ENCODE measurements around the gene PPP2R5E.
A peak's percentile ranks its signal among the peaks of the same experiment; 100 is the strongest.

Gene PPP2R5E

GRCh38 chr14:63468294-63468693, 74.9 kb downstream of the PPP2R5E start:
- DNase-seq: no peak

- no peak for DNase-seq
Observed at GRCh38 chr14:63467440-63468072, 75.6 kb downstream of the PPP2R5E start.

- DNase-seq: no peak
Observed at GRCh38 chr14:63465347-63465746, 77.8 kb downstream of the PPP2R5E start.

GRCh38 chr14:63460680-63461369, 82.4 kb downstream of the PPP2R5E start:
- no peak for DNase-seq

- DNase-seq: no peak
Observed at GRCh38 chr14:63459738-63460137, 83.4 kb downstream of the PPP2R5E start.

GRCh38 chr14:63457498-63457897, 85.7 kb downstream of the PPP2R5E start:
- no peak for DNase-seq

GRCh38 chr14:63454863-63455622, 88.1 kb downstream of the PPP2R5E start:
- DNase-seq: peak; percentile 78

GRCh38 chr14:63454436-63454835, 88.7 kb downstream of the PPP2R5E start:
- DNase-seq: no peak

- DNase-seq: no peak
Observed at GRCh38 chr14:63453443-63453936, 89.7 kb downstream of the PPP2R5E start.

GRCh38 chr14:63452796-63453195, 90.4 kb downstream of the PPP2R5E start:
- no peak for DNase-seq

- DNase-seq: no peak
Observed at GRCh38 chr14:63448841-63449240, 94.3 kb downstream of the PPP2R5E start.

GRCh38 chr14:63444588-63444987, 98.6 kb downstream of the PPP2R5E start:
- no peak for DNase-seq

GRCh38 chr14:63443988-63444387, 99.2 kb downstream of the PPP2R5E start:
- no peak for DNase-seq

GRCh38 chr14:63443361-63443760, 99.8 kb downstream of the PPP2R5E start:
- DNase-seq: no peak

- no peak for DNase-seq
Observed at GRCh38 chr14:63438065-63438757, 105.0 kb downstream of the PPP2R5E start.

GRCh38 chr14:63436286-63437098, 106.7 kb downstream of the PPP2R5E start:
- DNase-seq: no peak

- peak; percentile 18 for DNase-seq
Observed at GRCh38 chr14:63435838-63436237, 107.3 kb downstream of the PPP2R5E start.

- DNase-seq: no peak
Observed at GRCh38 chr14:63435204-63435603, 108.0 kb downstream of the PPP2R5E start.

- DNase-seq: no peak
Observed at GRCh38 chr14:63432888-63433552, 110.2 kb downstream of the PPP2R5E start.

GRCh38 chr14:63432228-63432627, 110.9 kb downstream of the PPP2R5E start:
- peak; percentile 35 for DNase-seq

- DNase-seq: no peak
Observed at GRCh38 chr14:63431466-63431865, 111.7 kb downstream of the PPP2R5E start.

GRCh38 chr14:63428486-63428885, 114.7 kb downstream of the PPP2R5E start:
- DNase-seq: no peak

Measured in NCI-H345 (cell line).